Neural progenitor cell (in vitro differentiated cells): ENCODE data around the gene WDR33. TPM values are rescaled to one million over a fixed set of nuclear protein-coding genes. Genes with fewer than 3 reads are reported as not detected.

Experiments used
- DNase-seq: peaks from one replicate; pipeline ENCODE4 v3.0.0-alpha.2; 2016; ENCODE audit warnings: low spot score
- H2AFZ ChIP-seq: fragments of 200-600 bp; sonication (generic); replicated peaks from 2 replicates; pipeline ENCODE4 v1.6.1; 2016; ENCODE audit warnings: antibody characterized with exemption
- H3F3A ChIP-seq: fragments of 200-600 bp; sonication (generic); 2 replicates; pipeline ENCODE4 v1.6.1; 2016; ENCODE audit warnings: antibody characterized with exemption, low read depth
- H3K27ac ChIP-seq: fragments of 200-600 bp; sonication (generic); 2 replicates; pipeline ENCODE4 v1.5.1; 2016; ENCODE audit warnings: mild to moderate bottlenecking
- H3K27me3 ChIP-seq: fragments of 200-600 bp; sonication (generic); 2 replicates; pipeline ENCODE4 v1.6.1; 2016; ENCODE audit warnings: mild to moderate bottlenecking, moderate library complexity
- H3K36me3 ChIP-seq: fragments of 200-600 bp; sonication (generic); 2 replicates; pipeline ENCODE4 v1.5.1; 2016
- H3K4me1 ChIP-seq: fragments of 200-600 bp; sonication (generic); 2 replicates; pipeline ENCODE4 v1.6.1; 2016; ENCODE audit warnings: mixed run types
- H3K4me2 ChIP-seq: fragments of 200-600 bp; sonication (generic); 2 replicates; pipeline ENCODE4 v1.6.1; 2016
- H3K4me3 ChIP-seq: fragments of 200-600 bp; sonication (generic); 2 replicates; pipeline ENCODE4 v1.5.1; 2016
- H3K79me2 ChIP-seq: fragments of 200-600 bp; sonication (generic); 2 replicates; pipeline ENCODE4 v1.6.1; 2016; ENCODE audit warnings: low read depth
- H3K9ac ChIP-seq: fragments of 200-600 bp; sonication (generic); 2 replicates; pipeline ENCODE4 v1.6.1; 2016
- H3K9me3 ChIP-seq: fragments of 200-600 bp; sonication (generic); 2 replicates; pipeline ENCODE4 v1.5.1; 2016; ENCODE audit warnings: low read depth
- H4K20me1 ChIP-seq: fragments of 200-600 bp; sonication (generic); 2 replicates; pipeline ENCODE4 v1.6.1; 2016; ENCODE audit warnings: low read depth
- H3K27ac Mint-ChIP-seq: 3 replicates; pipeline ENCODE4 v1.8.0; 2021; ENCODE audit warnings: mixed read lengths
- H3K27me3 Mint-ChIP-seq: 2 replicates; pipeline ENCODE4 v1.8.0; 2022; ENCODE audit warnings: low read depth, mild to moderate bottlenecking, inconsistent platforms, moderate library complexity, mixed read lengths; ENCODE audit not compliant: insufficient read depth
- H3K36me3 Mint-ChIP-seq: 3 replicates; pipeline ENCODE4 v1.8.0; 2021; ENCODE audit warnings: mixed read lengths
- H3K4me1 Mint-ChIP-seq: 3 replicates; pipeline ENCODE4 v1.8.0; 2021; ENCODE audit warnings: mixed read lengths
- H3K4me3 Mint-ChIP-seq: 3 replicates; pipeline ENCODE4 v1.8.0; 2021; ENCODE audit warnings: mild to moderate bottlenecking, moderate library complexity, mixed read lengths
- H3K9me3 Mint-ChIP-seq: 3 replicates; pipeline ENCODE4 v1.8.0; 2020; ENCODE audit warnings: mixed read lengths
- EZH2 ChIP-seq: fragments of 200-600 bp; sonication (generic); IDR thresholded peaks from 2 replicates; pipeline ENCODE4 v1.6.1; 2017; ENCODE audit warnings: antibody characterized with exemption, mild to moderate bottlenecking, moderate library complexity
- EZH2phosphoT487 ChIP-seq: fragments of 200-600 bp; sonication (generic); IDR thresholded peaks from 2 replicates; pipeline ENCODE4 v1.6.1; 2017; ENCODE audit warnings: antibody characterized with exemption
- total RNA-seq: library from RNA; depleted of rRNA; stranded (reverse); fragments of >200 nt; gene quantifications from 2 replicates; pipeline ENCODE4 v1.2.3, GENCODE V29; 2015; ENCODE audit warnings: low replicate concordance
- TF ChIP-seq, protein P1 (sequence below): fragments of 200-600 bp; sonication (generic); IDR thresholded peaks from 2 replicates; pipeline ENCODE4 v1.5.1; 2017; ENCODE audit warnings: antibody characterized with exemption, mild to moderate bottlenecking

The WDR33 gene
- total RNA-seq, 1 donor from 2014 or later: 83.4 TPM

DNA sequence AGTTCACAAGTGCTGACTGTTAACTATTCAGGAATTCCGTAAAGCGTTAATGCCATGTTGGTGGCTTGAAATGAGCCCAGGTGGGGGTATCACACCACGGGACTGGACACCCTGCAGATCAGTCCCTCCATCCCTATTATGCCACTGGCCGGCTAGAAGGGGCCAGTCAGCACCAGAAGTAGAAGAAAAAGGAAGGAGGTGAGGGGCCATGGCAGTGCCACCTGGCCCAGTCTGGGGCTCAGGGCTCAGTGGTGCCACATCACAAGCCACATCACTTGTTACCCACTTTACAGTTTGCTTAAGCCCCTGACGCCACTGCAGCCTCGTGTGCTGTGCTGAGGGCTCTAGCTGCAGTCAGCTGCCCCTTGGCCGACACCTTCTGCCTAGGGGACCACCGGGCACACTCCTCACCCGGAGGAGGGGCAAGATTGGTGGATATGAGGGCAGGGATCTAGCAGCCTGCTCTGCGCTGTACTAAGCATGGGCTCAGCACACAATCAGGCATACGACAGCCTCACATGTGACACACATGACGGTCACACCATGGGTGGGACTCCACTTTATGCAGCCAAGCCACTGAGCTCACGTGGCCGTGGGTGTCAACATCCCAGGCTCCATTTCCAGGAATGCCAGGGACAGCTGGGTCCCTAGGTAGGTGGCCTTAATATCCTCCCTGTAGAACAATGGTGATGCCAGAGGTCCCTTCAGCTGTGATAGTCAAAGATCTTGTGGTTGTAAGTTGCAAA is 139.2 kb downstream of the WDR33 start:
- Histone ChIP-seq H3K27me3 (peaks cover 65% of the 10 kb centered on the region), H3K4me1 (peaks cover 7% of the 10 kb centered on the region), H3K27ac (no peak overlapping the region), H3K9ac (no peak overlapping the region), H4K20me1 (peaks cover 12% of the 10 kb centered on the region), H3F3A (no peaks in the 10 kb centered on the region), H3K79me2 (no peaks in the 10 kb centered on the region), H3K36me3 (no peaks in the 10 kb centered on the region), H3K9me3 (no peaks in the 10 kb centered on the region), H3K4me3 (no peak overlapping the region), H3K4me2 (no peak overlapping the region), H2AFZ (no peak overlapping the region)
- Mint-ChIP-seq H3K9me3 (peaks cover 15% of the 10 kb centered on the region), H3K4me3 (no peak overlapping the region), H3K36me3 (no peaks in the 10 kb centered on the region), H3K4me1 (peaks cover 11% of the 10 kb centered on the region), H3K27me3 (peaks cover 26% of the 10 kb centered on the region), H3K27ac (no peak overlapping the region)
- no peak for DNase-seq
- TF ChIP-seq, protein P1, sequence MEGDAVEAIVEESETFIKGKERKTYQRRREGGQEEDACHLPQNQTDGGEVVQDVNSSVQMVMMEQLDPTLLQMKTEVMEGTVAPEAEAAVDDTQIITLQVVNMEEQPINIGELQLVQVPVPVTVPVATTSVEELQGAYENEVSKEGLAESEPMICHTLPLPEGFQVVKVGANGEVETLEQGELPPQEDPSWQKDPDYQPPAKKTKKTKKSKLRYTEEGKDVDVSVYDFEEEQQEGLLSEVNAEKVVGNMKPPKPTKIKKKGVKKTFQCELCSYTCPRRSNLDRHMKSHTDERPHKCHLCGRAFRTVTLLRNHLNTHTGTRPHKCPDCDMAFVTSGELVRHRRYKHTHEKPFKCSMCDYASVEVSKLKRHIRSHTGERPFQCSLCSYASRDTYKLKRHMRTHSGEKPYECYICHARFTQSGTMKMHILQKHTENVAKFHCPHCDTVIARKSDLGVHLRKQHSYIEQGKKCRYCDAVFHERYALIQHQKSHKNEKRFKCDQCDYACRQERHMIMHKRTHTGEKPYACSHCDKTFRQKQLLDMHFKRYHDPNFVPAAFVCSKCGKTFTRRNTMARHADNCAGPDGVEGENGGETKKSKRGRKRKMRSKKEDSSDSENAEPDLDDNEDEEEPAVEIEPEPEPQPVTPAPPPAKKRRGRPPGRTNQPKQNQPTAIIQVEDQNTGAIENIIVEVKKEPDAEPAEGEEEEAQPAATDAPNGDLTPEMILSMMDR: no peak
- TF ChIP-seq EZH2phosphoT487 (no peak), EZH2 (no peak)

DNA sequence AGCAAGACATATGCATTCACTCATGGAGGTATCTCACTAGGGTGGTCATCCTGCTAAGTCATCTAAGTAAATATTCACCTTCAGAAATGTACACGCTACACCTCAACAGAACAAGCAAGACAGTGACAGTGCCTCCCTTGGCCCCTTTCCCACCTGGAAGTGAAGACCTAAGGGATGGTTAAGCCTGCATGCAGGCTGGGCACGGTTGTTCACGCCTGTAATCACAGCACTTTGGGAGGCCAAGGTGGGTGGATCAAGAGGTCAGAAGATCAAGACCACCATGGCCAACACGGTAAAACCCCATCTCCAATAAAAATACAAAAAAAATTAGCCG is 140.0 kb downstream of the WDR33 start:
- H3K27ac ChIP-seq: no peak overlapping the region
- TF ChIP-seq, protein P1: no peak
- TF ChIP-seq EZH2 (no peak), EZH2phosphoT487 (no peak)
- H3K36me3 Mint-ChIP-seq: no peaks in the 10 kb centered on the region
- H3K9me3 Mint-ChIP-seq: peaks cover 18% of the 10 kb centered on the region
- no peak overlapping the region for H2AFZ ChIP-seq
- no peaks in the 10 kb centered on the region for H3K36me3 ChIP-seq
- H3K27ac Mint-ChIP-seq: no peak overlapping the region
- peaks cover 12% of the 10 kb centered on the region for H4K20me1 ChIP-seq
- peaks cover 5% of the 10 kb centered on the region for H3K4me1 ChIP-seq
- DNase-seq: no peak
- peaks cover 6% of the 10 kb centered on the region for H3K4me1 Mint-ChIP-seq
- no peak overlapping the region for H3K4me2 ChIP-seq
- no peaks in the 10 kb centered on the region for H3K9me3 ChIP-seq
- H3K27me3 Mint-ChIP-seq: peaks cover 21% of the 10 kb centered on the region
- no peak overlapping the region for H3K4me3 ChIP-seq
- no peaks in the 10 kb centered on the region for H3F3A ChIP-seq
- H3K4me3 Mint-ChIP-seq: no peak overlapping the region
- H3K79me2 ChIP-seq: no peaks in the 10 kb centered on the region
- peaks cover 65% of the 10 kb centered on the region for H3K27me3 ChIP-seq
- H3K9ac ChIP-seq: no peak overlapping the region

DNA sequence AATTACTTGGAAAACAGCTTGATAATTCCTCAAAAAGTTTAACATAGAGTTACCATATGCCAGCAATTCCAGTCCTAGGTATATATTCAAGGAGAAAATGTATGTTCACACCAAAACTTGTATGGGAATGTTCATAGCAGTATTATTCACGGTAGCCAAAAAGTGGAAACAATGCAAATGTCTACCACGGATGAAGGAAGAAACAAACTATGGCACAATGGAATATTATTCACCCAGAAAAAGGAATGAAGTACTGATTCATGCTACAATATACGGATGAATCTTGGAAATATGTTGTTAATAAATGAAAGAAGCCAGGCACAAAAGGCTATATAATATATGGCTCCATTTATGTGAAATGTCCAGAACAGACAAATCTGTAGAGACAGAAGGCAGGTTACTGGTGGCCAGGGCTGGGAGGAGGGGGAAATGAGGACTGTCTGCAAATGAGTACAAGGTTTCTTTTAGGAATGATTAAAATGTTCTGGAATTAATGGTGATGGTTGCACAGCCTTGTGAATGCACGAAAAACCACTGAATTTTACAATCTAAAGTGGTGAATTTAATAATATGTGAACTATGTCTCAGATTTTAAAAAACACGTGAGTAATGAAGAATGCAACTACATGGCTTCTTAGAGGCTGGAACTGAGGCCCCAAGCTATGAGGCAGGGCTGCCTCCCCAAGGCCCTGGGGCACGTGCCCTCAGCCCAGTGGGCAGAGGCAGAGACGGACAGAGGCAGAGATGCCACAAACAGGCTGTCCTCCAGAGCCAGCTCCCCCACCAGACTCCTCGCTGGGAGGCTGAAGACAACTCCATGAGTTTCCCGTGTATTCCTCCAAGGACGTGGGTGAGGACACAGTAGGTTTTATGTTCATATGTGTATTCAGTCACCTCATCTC is 140.7 kb downstream of the WDR33 start:
- Histone ChIP-seq H3K9ac (no peak overlapping the region), H3K27ac (no peak overlapping the region), H3K36me3 (no peaks in the 10 kb centered on the region), H3K4me3 (no peak overlapping the region), H4K20me1 (peaks cover 12% of the 10 kb centered on the region), H3K4me1 (peaks cover 3% of the 10 kb centered on the region), H3F3A (no peaks in the 10 kb centered on the region), H3K79me2 (no peaks in the 10 kb centered on the region), H3K4me2 (no peak overlapping the region), H2AFZ (no peak overlapping the region), H3K9me3 (no peaks in the 10 kb centered on the region), H3K27me3 (peaks cover 65% of the 10 kb centered on the region)
- peaks cover 22% of the 10 kb centered on the region for H3K27me3 Mint-ChIP-seq
- H3K4me3 Mint-ChIP-seq: no peak overlapping the region
- peaks cover 3% of the 10 kb centered on the region for H3K4me1 Mint-ChIP-seq
- peaks cover 18% of the 10 kb centered on the region for H3K9me3 Mint-ChIP-seq
- H3K27ac Mint-ChIP-seq: no peak overlapping the region
- DNase-seq: no peak
- H3K36me3 Mint-ChIP-seq: no peaks in the 10 kb centered on the region
- TF ChIP-seq EZH2: no peak
- TF ChIP-seq EZH2phosphoT487: no peak
- TF ChIP-seq, protein P1: no peak
